ENCODE results near the gene GALNTL6. TPM values are rescaled to one million over a fixed set of nuclear protein-coding genes. Genes with fewer than 3 reads are reported as not detected.
"Not testable (repeated sequence)": the region's sequence is repeated elsewhere in the genome, so short reads cannot be mapped to it uniquely, and the experiment has no call there.

Gene GALNTL6
- total and polyA plus RNA-seq, 2 experiments from 2014 or later = not detected

DNA sequence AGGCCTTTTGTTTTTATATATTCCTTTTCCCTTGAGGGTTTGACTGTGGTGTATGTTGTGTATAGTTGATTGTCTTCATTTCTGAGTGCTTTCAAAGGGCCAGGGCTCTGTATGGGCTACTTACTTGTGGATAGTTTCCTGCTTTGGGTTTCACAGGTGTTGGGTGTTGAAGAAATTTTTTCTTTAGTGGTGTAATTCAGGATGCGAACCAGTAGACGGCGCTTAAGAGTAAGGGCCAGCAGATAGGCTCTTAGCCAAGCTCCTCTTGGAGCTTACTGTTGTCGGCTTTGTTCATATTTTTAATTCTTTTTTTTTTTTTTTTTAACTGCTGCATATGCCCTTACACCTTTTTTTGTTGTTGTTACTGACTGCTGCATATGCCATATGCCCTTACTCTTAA is 1079.1 kb downstream of the GALNTL6 start:
- TF ChIP-seq, protein P1, sequence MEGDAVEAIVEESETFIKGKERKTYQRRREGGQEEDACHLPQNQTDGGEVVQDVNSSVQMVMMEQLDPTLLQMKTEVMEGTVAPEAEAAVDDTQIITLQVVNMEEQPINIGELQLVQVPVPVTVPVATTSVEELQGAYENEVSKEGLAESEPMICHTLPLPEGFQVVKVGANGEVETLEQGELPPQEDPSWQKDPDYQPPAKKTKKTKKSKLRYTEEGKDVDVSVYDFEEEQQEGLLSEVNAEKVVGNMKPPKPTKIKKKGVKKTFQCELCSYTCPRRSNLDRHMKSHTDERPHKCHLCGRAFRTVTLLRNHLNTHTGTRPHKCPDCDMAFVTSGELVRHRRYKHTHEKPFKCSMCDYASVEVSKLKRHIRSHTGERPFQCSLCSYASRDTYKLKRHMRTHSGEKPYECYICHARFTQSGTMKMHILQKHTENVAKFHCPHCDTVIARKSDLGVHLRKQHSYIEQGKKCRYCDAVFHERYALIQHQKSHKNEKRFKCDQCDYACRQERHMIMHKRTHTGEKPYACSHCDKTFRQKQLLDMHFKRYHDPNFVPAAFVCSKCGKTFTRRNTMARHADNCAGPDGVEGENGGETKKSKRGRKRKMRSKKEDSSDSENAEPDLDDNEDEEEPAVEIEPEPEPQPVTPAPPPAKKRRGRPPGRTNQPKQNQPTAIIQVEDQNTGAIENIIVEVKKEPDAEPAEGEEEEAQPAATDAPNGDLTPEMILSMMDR (IDR thresholded peaks at IDR 0.05; ENCODE audit: low read depth, low read length) = peak; percentile 24
- Histone ChIP-seq H3K27me3 (no peaks in the 10 kb centered on the region), H3K4me3 (no peak overlapping the region), H3K36me3 (no peaks in the 10 kb centered on the region), H3K27ac (no peak overlapping the region), H3K4me1 (ENCODE audit: low read depth) (peaks cover under 1% of the 10 kb centered on the region), H3K9me3 (ENCODE audit: low read depth) (no peaks in the 10 kb centered on the region)
- no peak for DNase-seq (ENCODE audit: low read depth in 1 of 2, low spot score in 1 of 2)

DNA sequence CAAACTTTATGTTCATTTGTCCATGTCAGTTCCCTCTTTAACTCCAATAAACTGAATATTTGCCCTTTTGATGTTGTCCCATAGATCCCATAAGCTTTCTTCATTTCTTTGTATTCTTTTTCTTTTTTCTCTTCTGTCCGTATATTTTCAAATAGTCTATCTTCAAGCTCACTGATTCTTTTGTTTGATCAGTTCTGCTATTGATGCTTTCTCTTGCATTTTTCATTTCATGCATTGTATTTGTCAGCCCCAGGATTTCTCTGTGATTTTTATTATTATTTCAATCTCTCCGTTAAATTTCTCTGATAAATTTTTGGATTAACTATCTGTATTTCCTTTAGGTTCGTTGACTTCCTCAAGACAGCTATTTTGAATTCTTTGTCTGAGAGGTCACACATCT is 1082.5 kb downstream of the GALNTL6 start:
- H3K27me3 ChIP-seq = no peaks in the 10 kb centered on the region
- no peak for DNase-seq (ENCODE audit: low read depth in 1 of 2, low spot score in 1 of 2)
- no peaks in the 10 kb centered on the region for H3K9me3 ChIP-seq (ENCODE audit: low read depth)
- no peaks in the 10 kb centered on the region for H3K36me3 ChIP-seq
- no peaks in the 10 kb centered on the region for H3K4me1 ChIP-seq (ENCODE audit: low read depth)
- no peak overlapping the region for H3K4me3 ChIP-seq
- TF ChIP-seq, protein P1 (IDR thresholded peaks at IDR 0.05; ENCODE audit: low read depth, low read length) = no peak
- H3K27ac ChIP-seq = no peak overlapping the region

DNA sequence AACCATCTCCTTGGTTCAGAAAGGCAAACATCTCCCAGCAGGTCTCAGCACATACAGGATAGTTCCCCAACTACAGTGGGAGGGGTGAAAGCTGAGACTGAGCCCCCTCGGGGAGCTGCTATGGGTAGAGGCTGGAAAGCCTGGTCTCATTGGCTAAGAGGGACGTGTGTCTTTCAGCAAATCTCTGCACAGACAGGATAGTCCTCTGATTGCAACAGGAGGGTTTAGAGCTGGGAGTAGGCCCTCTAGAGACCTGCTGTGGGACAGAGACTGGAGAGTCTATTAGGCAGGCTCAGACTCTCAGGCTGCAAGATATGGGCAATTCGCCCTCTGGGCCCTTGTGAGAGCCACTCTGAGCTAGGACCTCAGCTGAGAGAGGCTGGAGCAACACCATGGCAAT is 1083.8 kb downstream of the GALNTL6 start:
- no peak overlapping the region for H3K27ac ChIP-seq
- no peaks in the 10 kb centered on the region for H3K27me3 ChIP-seq
- no peaks in the 10 kb centered on the region for H3K9me3 ChIP-seq (ENCODE audit: low read depth)
- H3K4me1 ChIP-seq (ENCODE audit: low read depth) = no peaks in the 10 kb centered on the region
- H3K36me3 ChIP-seq = no peaks in the 10 kb centered on the region
- no peak overlapping the region for H3K4me3 ChIP-seq
- TF ChIP-seq, protein P1 (IDR thresholded peaks at IDR 0.05; ENCODE audit: low read depth, low read length) = no peak
- no peak for DNase-seq (ENCODE audit: low read depth in 1 of 2, low spot score in 1 of 2)

DNA sequence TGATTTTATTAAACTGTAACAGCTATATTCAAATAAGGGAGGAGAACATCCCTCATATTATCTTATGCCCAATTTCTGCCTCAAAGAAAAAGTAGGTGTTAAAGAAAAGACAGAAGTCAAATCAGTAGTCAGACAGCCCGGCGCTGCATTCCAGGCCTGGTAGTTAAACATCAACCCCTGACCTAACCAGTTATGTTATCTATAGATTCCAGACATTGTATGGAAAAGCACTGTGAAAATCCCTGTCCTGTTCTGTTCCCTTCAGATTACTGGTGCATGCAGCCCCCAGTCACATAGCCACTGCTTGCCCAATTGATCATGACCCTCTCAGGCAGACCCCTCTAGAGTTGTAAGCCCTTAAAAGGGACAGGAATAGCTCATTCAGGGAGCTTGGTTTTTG is 1085.5 kb downstream of the GALNTL6 start:
- Histone ChIP-seq H3K4me3 (no peak overlapping the region), H3K27me3 (no peaks in the 10 kb centered on the region), H3K36me3 (no peaks in the 10 kb centered on the region), H3K9me3 (ENCODE audit: low read depth) (no peaks in the 10 kb centered on the region), H3K27ac (no peak overlapping the region), H3K4me1 (ENCODE audit: low read depth) (peaks cover 2% of the 10 kb centered on the region)
- DNase-seq (ENCODE audit: low read depth in 1 of 2, low spot score in 1 of 2) = no peak
- TF ChIP-seq, protein P1 (IDR thresholded peaks at IDR 0.05; ENCODE audit: low read depth, low read length) = no peak

DNA sequence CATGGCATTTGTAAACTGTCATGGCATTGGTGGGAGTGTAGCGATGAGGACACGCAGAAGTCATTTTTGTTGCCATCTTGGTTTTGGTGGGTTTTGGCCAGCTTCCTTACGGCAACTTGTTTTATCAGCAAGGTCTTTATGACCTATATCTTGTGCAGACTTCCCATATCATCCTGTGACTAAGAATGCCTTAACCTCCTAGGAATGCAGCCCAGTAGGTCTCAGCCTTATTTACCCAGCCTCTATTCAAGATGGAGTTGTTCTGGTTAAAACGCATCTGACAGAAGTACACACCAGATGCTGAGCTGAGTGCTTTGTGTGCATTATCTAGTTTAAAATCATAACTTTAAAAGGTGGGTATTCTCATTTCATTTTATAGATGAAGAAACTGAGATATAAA is 1086.7 kb downstream of the GALNTL6 start:
- Histone ChIP-seq H3K4me1 (ENCODE audit: low read depth) (peaks cover 14% of the 10 kb centered on the region), H3K27ac (no peak overlapping the region), H3K27me3 (no peaks in the 10 kb centered on the region), H3K9me3 (ENCODE audit: low read depth) (no peaks in the 10 kb centered on the region), H3K4me3 (no peak overlapping the region), H3K36me3 (no peaks in the 10 kb centered on the region)
- TF ChIP-seq, protein P1 (IDR thresholded peaks at IDR 0.05; ENCODE audit: low read depth, low read length) = no peak
- no peak for DNase-seq (ENCODE audit: low read depth in 1 of 2, low spot score in 1 of 2)

DNA sequence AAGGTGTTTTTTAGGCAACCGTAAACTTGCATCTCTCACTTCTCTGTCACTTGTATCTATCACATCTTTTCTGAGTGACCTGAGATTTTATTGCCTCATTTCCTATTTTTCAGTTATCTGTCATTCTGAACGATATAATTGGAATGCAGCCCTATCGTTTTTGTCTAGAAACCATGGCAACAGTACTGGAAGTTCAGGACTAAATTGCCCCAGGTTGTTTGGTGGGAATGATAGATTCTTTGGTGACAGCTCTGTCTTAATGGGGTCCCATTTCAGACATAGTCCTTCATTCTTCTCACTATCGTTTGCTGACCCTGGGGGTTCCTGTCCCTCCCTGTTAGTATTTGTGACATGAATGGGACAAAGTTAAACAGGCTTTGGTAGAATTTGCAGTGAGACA is 1087.7 kb downstream of the GALNTL6 start:
- TF ChIP-seq, protein P1 (IDR thresholded peaks at IDR 0.05; ENCODE audit: low read depth, low read length) = no peak
- DNase-seq (ENCODE audit: low read depth in 1 of 2, low spot score in 1 of 2) = no peak
- Histone ChIP-seq H3K36me3 (no peaks in the 10 kb centered on the region), H3K27me3 (no peaks in the 10 kb centered on the region), H3K9me3 (ENCODE audit: low read depth) (no peaks in the 10 kb centered on the region), H3K4me1 (ENCODE audit: low read depth) (peaks cover 20% of the 10 kb centered on the region), H3K4me3 (no peak overlapping the region), H3K27ac (no peak overlapping the region)

DNA sequence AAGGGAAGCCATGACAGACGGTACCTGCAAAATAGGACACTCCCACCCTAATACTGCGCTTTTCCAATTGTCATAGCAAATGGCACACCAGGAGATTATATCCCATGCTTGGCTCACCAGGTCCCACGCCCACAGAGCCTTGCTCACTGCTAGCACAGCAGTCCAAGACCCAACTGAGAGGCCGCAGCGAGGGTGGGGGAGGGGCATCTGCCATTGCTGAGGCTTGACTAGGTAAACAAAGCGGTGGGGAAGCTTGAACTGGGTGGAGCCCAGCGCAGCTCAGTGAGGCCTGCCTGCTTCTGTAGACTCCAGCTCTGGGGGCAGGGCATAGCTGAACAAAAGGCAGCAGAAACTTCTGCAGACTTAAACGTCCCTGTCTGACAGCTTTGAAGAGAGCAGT is 1099.3 kb downstream of the GALNTL6 start:
- H3K27me3 ChIP-seq; H3K27ac ChIP-seq; H3K36me3 ChIP-seq; H3K9me3 ChIP-seq (ENCODE audit: low read depth); DNase-seq (ENCODE audit: low read depth in 1 of 2, low spot score in 1 of 2); H3K4me3 ChIP-seq; H3K4me1 ChIP-seq (ENCODE audit: low read depth): not testable (repeated sequence)

DNA sequence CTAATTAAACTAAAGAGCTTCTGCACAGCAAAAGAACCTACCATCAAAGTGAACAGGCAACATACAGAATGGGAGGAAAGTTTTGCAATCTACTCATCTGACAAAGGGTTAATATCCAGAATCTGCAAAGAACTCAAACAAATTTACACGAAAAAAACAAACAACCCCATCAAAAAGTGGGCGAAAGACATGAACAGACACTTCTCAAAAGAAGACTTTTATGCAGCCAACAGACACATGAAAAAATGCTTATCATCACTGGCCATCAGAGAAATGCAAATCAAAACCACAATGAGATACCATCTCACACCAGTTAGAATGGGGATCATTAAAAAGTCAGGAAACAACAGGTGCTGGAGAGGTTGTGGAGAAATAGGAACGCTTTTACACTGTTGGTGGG is 1104.2 kb downstream of the GALNTL6 start:
- H3K4me3 ChIP-seq; H3K27me3 ChIP-seq; H3K27ac ChIP-seq; H3K9me3 ChIP-seq (ENCODE audit: low read depth); H3K36me3 ChIP-seq; H3K4me1 ChIP-seq (ENCODE audit: low read depth); DNase-seq (ENCODE audit: low read depth in 1 of 2, low spot score in 1 of 2): not testable (repeated sequence)

Measured in cardiac muscle cell (in vitro differentiated cells and primary cell).